HG02870 (cell line): ENCODE results near the gene NLN.
"Not testable (repeated sequence)": the region's sequence is repeated elsewhere in the genome, so short reads cannot be mapped to it uniquely, and the experiment has no call there.

ENCODE experiments used
- ATAC-seq: cut with Tn5 transposase; IDR thresholded peaks from one replicate; pipeline ENCODE4 v1.9.1; 2021; ENCODE audit warnings: mild to moderate bottlenecking, moderate library complexity; ENCODE audit not compliant: unreplicated experiment

Gene NLN

GRCh38 chr5:65807494-65807893, 85.5 kb downstream of the NLN start:
- ATAC-seq: not testable (repeated sequence)

- no peak for ATAC-seq
Measured at GRCh38 chr5:65808251-65808741, 86.3 kb downstream of the NLN start.

DNA sequence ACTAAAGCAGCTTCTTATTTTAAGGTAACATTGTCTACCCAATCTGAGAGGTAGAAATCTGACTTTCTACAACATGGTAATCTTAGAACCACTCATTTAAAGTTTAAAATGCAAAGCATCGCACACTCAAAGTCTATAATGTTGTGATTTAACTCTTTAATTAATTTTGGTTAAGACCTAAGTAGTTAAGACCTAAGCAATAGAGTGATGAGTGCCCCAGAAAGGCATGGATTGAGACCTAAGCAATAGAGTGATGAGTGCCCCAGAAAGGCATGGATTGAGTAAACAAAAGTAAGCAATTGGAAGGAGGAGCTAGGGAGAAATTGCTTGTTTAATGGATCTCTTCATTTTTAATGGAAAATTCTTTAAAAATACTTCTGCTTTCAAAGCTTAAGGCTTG, 86.8 kb downstream of the NLN start:
- ATAC-seq: no peak

GRCh38 chr5:65809817-65810531, 88.0 kb downstream of the NLN start:
- ATAC-seq: no peak

GRCh38 chr5:65811004-65811403, 89.0 kb downstream of the NLN start:
- ATAC-seq: no peak

GRCh38 chr5:65811885-65812284, 89.9 kb downstream of the NLN start:
- ATAC-seq: no peak

DNA sequence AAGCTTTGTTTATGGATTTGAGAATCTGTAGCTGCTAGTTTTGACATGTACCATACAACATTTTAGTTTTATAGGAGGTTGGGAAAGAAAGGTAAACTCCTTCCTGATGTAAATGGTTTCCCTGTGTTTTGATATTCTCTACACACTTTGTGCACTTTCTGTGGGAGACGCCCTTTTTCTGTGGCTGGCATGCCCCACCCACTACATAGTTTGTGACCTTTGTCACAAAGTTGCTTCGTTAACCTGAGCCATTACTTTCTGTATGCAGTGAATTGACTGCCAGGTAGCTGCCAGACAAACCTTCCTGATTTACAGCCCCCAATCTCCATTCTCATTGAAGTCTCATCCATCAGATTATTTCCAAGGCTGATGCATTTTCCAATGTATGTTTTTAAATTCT, 90.6 kb downstream of the NLN start:
- ATAC-seq: no peak

DNA sequence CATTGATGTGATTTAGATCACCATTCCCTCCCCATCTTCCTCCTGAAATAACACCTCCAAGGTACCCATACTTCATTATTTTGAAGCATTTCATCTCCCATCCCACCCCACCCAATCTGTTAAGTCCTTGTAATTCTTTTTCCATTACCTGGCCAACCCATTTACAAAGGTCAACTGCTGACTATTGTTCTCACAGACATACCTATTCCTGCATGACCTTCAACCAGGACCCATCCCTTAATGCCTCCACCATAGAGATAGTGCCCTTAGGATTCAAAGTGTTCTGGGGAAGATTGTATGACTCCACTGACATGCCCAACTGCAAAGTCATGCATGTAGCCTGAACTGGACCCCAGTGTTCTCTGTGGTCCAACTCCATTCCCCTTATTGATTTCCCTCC, 91.2 kb downstream of the NLN start:
- ATAC-seq: no peak

GRCh38 chr5:65815161-65815560, 93.2 kb downstream of the NLN start:
- no peak for ATAC-seq

DNA sequence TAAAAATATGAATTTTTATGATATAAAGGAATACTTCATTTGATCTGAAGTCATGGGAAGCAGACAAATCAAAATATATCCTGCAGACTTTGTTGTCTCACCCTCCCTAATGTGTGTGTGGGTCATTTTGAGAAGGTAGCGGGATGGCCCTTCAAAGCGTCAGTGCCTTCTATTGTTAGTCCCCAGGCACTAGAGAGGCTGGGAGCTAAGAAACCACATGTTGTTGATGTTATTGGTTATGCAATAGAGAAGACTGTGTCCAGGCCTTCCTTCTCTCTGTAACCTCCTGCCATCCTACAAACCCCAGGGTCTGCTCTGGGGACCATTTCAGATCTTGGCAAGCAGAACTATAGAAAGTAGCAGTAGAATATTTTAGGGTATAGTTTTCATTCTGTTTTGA, 94.7 kb downstream of the NLN start:
- ATAC-seq: no peak

- no peak for ATAC-seq
Measured at GRCh38 chr5:65817931-65818330, 95.9 kb downstream of the NLN start.

DNA sequence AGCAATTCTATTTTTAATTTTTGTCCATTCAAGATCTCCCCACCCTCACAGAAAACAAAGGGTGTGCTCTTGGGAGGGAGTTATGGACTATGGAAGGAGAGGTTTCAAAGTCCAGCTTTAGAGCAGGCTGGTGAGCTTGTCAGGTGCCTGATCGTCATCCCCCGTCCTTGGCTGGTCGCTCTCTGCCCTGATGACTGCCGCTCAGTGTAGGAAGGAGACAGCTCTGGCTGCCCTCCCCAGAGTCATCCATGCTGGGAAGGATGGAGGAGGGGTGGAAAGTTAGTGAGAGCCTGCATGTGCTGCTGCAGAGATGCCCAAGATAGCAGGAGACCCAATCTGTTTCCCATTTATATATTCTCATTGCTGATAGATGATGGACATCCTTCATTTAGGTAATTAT, 96.6 kb downstream of the NLN start:
- no peak for ATAC-seq

DNA sequence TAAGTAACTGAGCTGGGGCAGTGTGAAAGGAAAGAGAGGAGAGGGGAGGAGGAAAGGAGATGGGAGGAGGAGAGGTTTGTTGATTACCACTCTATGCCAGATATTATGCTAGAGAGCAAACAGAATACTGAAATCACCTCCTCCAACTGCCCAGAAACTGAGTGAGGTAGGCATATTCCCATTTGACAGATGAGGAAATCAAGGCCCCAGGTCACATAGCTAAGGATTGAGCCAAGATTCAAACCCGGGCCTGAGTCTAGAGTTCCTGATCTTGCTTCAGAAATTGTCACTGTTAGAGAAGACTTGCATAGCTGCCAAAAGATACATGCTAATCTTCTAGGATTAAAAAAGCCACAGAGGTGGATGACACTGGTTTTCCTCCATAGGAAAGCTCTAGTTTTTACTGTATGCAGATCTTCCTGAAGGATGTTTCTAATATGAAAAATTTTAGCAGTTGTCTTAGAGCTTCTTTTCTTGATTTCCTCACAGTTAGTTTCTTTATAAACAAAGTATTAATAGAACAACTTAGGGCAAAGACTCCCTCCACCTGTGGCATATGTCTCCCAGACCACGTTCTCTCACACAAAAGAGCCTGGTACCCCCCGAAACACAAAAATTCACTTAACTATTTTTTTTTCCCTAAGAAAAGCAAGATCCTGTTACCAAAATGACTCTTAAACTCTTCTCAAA, 97.4 kb downstream of the NLN start:
- ATAC-seq: no peak

DNA sequence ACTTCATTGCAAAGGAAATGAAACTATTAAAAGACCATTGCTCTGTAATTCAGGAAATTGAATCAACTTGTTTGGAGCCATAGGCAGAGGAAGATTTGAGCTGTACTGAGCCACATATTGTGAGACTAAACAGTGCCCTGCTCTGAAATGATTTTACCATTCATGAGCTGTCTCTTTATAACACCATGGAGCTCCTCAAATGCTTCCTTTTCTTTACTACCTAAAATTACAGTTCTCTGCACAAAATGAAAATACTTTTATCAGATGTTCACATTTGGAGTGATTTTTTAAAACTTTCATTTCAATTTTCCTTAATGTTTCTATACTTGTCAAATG, 97.9 kb downstream of the NLN start:
- ATAC-seq: no peak

- no peak for ATAC-seq
Measured at GRCh38 chr5:65820373-65820772, 98.4 kb downstream of the NLN start.

DNA sequence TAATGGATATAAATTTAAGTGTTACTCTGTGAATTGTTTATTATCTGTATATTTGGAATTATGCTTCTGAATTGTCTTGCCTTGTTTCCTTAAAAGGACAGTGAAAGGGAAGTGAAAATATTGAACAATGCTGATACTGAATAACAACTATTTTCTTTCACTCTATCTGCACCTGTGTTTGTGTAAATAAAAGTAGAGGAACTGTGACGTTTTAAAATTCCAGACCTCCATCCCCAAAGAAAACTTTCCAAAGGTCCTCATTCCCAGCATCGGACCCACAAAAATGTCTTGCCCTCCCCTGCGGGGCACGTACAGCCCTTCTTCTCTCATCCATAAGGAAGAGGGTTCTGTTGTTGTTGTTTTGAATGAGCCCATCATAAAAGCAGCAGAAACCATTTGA, 100.0 kb downstream of the NLN start:
- no peak for ATAC-seq

GRCh38 chr5:65822710-65823109, 100.7 kb downstream of the NLN start:
- ATAC-seq: no peak

DNA sequence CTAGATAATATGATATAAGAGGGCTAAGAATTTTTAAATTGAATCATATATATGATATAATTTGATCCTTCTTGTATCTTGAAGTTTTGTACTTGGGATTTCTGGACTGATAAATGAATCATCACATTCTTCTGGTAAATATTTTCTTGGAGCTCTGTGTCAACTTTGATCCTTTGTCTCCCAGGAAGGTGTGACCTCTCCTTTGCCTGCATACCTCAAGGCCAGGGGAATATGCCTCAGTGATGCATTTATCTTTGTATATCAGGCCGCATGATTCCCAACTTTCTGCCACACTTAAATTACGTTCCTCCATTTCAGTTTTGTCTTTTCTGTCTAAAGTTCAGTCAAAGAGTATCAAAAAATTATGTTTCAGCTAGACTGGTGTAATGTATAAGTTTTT, 101.2 kb downstream of the NLN start:
- no peak for ATAC-seq

GRCh38 chr5:65823845-65824445, 101.9 kb downstream of the NLN start:
- ATAC-seq: no peak

- ATAC-seq: peak; percentile 68
Measured at GRCh38 chr5:65825408-65826328, 103.7 kb downstream of the NLN start.
